K562 (cell line): ENCODE data around the gene ANP32B. TPM values are rescaled to one million over a fixed set of nuclear protein-coding genes. Genes with fewer than 3 reads are reported as not detected.

Source experiments
- BRF1 ChIP-seq: IDR thresholded peaks from 3 replicates; pipeline ENCODE4 v1.6.1; 2011; ENCODE audit warnings: borderline replicate concordance, mild to moderate bottlenecking; ENCODE audit not compliant: insufficient read length; ENCODE audit errors: extremely low read depth
- CHD4 ChIP-seq: fragments of 200-600 bp; sonication (generic); IDR thresholded peaks from 3 replicates; pipeline ENCODE4 v1.6.1; 2012; ENCODE audit warnings: low read depth, mild to moderate bottlenecking, mixed read lengths, low read length, inconsistent platforms; ENCODE audit not compliant: insufficient read depth, insufficient replicate concordance, poor library complexity, severe bottlenecking
- ELK1 ChIP-seq: sonication (generic); formaldehyde crosslinking; IDR thresholded peaks from 2 replicates; pipeline ENCODE4 v1.8.1; 2022; ENCODE audit warnings: missing genetic modification reagents
- GTF2A2 ChIP-seq: IDR thresholded peaks from 2 replicates; pipeline ENCODE4 v1.6.1; 2016; ENCODE audit warnings: mild to moderate bottlenecking, missing genetic modification characterization, missing compliant biosample characterization
- GTF2B ChIP-seq: IDR thresholded peaks from 2 replicates; pipeline ENCODE4 v1.6.1; 2011; ENCODE audit not compliant: insufficient read length; ENCODE audit errors: extremely low read depth
- HDAC1 ChIP-seq, 2 experiments: fragments of 450-650 bp; IDR thresholded peaks; 2 replicates each; pipeline ENCODE4 v1.6.1; 2016 to 2017; ENCODE audit warnings: inconsistent platforms in 1 of 2, mild to moderate bottlenecking in 1 of 2, moderate library complexity in 1 of 2
- NEUROD1 ChIP-seq: fragments of 150-350 bp; IDR thresholded peaks from 2 replicates; pipeline ENCODE4 v1.6.1; 2014; ENCODE audit warnings: borderline replicate concordance, low read length, low read depth; ENCODE audit not compliant: partially characterized antibody
- POLR2A ChIP-seq: fragments of 450-650 bp; conservative IDR thresholded peaks from 2 replicates; pipeline ENCODE4 v1.6.1; 2016
- RB1 ChIP-seq: fragments of 450-650 bp; IDR thresholded peaks from 2 replicates; pipeline ENCODE4 v1.6.1; 2017; ENCODE audit warnings: low read depth, mild to moderate bottlenecking
- SRSF3 ChIP-seq: fragments of 200-400 bp; formaldehyde crosslinking; IDR thresholded peaks from 2 replicates; pipeline ENCODE4 v1.6.1; 2016; ENCODE audit warnings: mild to moderate bottlenecking, low read length, moderate library complexity; ENCODE audit not compliant: insufficient read depth
- TFE3 ChIP-seq: fragments of 450-650 bp; formaldehyde crosslinking; IDR thresholded peaks from 2 replicates; pipeline ENCODE4 v1.4.0; 2020; ENCODE audit warnings: mild to moderate bottlenecking, mixed read lengths
- ZNF140 ChIP-seq: fragments of 250-450 bp; sonication (Bioruptor Pico); IDR thresholded peaks from 2 replicates; pipeline ENCODE4 v1.8.0; 2021; ENCODE audit warnings: moderate library complexity, mild to moderate bottlenecking, inconsistent platforms
- ZNF239 ChIP-seq: fragments of 250-450 bp; sonication (Bioruptor Pico); IDR thresholded peaks from 2 replicates; pipeline ENCODE4 v1.4.0; 2020; ENCODE audit warnings: mild to moderate bottlenecking
- ZNF407 ChIP-seq: fragments of 450-650 bp; IDR thresholded peaks from 2 replicates; pipeline ENCODE4 v1.6.1; 2016; ENCODE audit warnings: low read depth
- ZNF511 ChIP-seq: sonication (generic); formaldehyde crosslinking; IDR thresholded peaks from 2 replicates; pipeline ENCODE4 v1.8.0; 2022; ENCODE audit warnings: mild to moderate bottlenecking, missing genetic modification reagents
- ZZZ3 ChIP-seq: fragments of 450-650 bp; IDR thresholded peaks from 2 replicates; pipeline ENCODE4 v1.6.1; 2016; ENCODE audit warnings: antibody characterized with exemption, mild to moderate bottlenecking, moderate library complexity
- polyA plus RNA-seq, 8 experiments: library from polyadenylated mRNA; depleted of rRNA in 4 of 8; stranded (reverse) in 5 of 8; unstranded in 3 of 8; fragments of >200 nt; fragmentation: Nextera tagmentation in 2 of 8; fragmentation: Illumina TruSeq in 1 of 8; extraction: Ambion mirVana in 2 of 8; extraction: Trizol in 1 of 8; gene quantifications; 2 replicates each; pipeline versions ENCODE4 v1.2.1 to v1.2.3, GENCODE V29; 2011 to 2014; ENCODE audit warnings: inconsistent platforms in 1 of 8, missing spikeins in 1 of 8
- total RNA-seq, 7 experiments: library from RNA; depleted of rRNA in 6 of 7; stranded (reverse); fragments of >200 nt in 6 of 7; fragmentation: Illumina TruSeq in 2 of 7; extraction: Trizol in 2 of 7; gene quantifications; 2 replicates each; pipeline versions ENCODE4 v1.2.1 to v1.2.3, GENCODE V29; 2011 to 2021; ENCODE audit warnings: low replicate concordance in 1 of 7

Gene ANP32B
- total and polyA plus RNA-seq, 9 of the 15 experiments (the other 6 are each of a cell fraction or from before 2014, with no cell fraction given), result 68.9 to 815 (median 141) TPM

- no peak for TF ChIP-seq RB1
- TF ChIP-seq ZNF407, result no peak
- TF ChIP-seq NEUROD1, result peak; percentile 65
- no peak for TF ChIP-seq GTF2A2 (tag)
- peak in 1 of 2 experiments; percentile 70; a peak in 3 of 4 replicates for TF ChIP-seq HDAC1 (IDR thresholded peaks at IDR 0.05)
- TF ChIP-seq TFE3, result no peak
- no peak for TF ChIP-seq ZNF511 (CRISPR knock-in tag)
- TF ChIP-seq GTF2B, result no peak
- TF ChIP-seq ELK1, result no peak
- TF ChIP-seq ZZZ3, result no peak
- no peak for TF ChIP-seq SRSF3
- no peak for TF ChIP-seq CHD4
- peak; percentile 71; the same call in 1 of the 2 replicates for TF ChIP-seq POLR2A
- no peak for TF ChIP-seq BRF1
- no peak for TF ChIP-seq ZNF239
- TF ChIP-seq ZNF140 (CRISPR knock-in tag), result no peak
Measured at GRCh38 chr9:97938081-97938644, 45.0 kb upstream of the ANP32B start, which contains the start of gene HEMGN (continued).
